ENCODE measurements around the gene ECT2L. TPM values are rescaled to one million over a fixed set of nuclear protein-coding genes. Genes with fewer than 3 reads are reported as not detected.
A peak's percentile ranks its signal among the peaks of the same experiment; 100 is the strongest.

ECT2L gene
- total and polyA plus RNA-seq, 2 experiments from 2014 or later = 0.03 to 0.15 TPM

GRCh38 chr6:138869398-138869797, 73.5 kb downstream of the ECT2L start (continued):
- TF ChIP-seq CREB1 (CRISPR knock-in tag; IDR thresholded peaks at IDR 0.05; ENCODE audit: low read depth) (no peak), JUNB (IDR thresholded peaks at IDR 0.05; ENCODE audit: unreplicated experiment) (no peak), REST (IDR thresholded peaks at IDR 0.05; ENCODE audit: unreplicated experiment) (no peak), EZH2phosphoT487 (IDR thresholded peaks at IDR 0.05; ENCODE audit: unreplicated experiment) (no peak)

GRCh38 chr6:138873191-138873590, 77.3 kb downstream of the ECT2L start:
- ATAC-seq (no peak), DNase-seq (ENCODE audit: low spot score) (no peak)
- Histone ChIP-seq H3K36me3 (ENCODE audit: insufficient read depth) (no peaks in the 10 kb centered on the region), H3K27ac (ENCODE audit: low read depth) (no peak overlapping the region), H3K9me2 (ENCODE audit: insufficient read depth) (no peaks in the 10 kb centered on the region), H4K20me1 (replicated peaks; ENCODE audit: insufficient read depth) (no peaks in the 10 kb centered on the region), H3K4me1 (ENCODE audit: insufficient read depth) (peaks cover 6% of the 10 kb centered on the region; the same call in 1 of the 2 replicates), H3K27me3 (ENCODE audit: insufficient read depth) (no peaks in the 10 kb centered on the region), H3K79me2 (replicated peaks; ENCODE audit: insufficient read depth) (no peaks in the 10 kb centered on the region), H2AFZ (0 out of 2 replicates have a peak overlapping the region, but pooled peaks have one; percentile 35), H3K4me2 (no peak overlapping the region), H3K4me3 (no peak overlapping the region), H3F3A (replicated peaks; ENCODE audit: low read depth) (no peaks in the 10 kb centered on the region)
- no peak overlapping the region for H3K4me3 Mint-ChIP-seq
- TF ChIP-seq ZNF114 (CRISPR knock-in tag; IDR thresholded peaks at IDR 0.05) = no peak
- no peak for TF ChIP-seq NANOG (IDR thresholded peaks at IDR 0.05; ENCODE audit: borderline replicate concordance)
- TF ChIP-seq STAT1 (IDR thresholded peaks at IDR 0.05; ENCODE audit: unreplicated experiment) = no peak
- no peak for TF ChIP-seq POLR2AphosphoS5 (IDR thresholded peaks at IDR 0.05; ENCODE audit: low read depth)
- H3K9me3 Mint-ChIP-seq = no peaks in the 10 kb centered on the region
- peaks cover 10% of the 10 kb centered on the region for H3K27me3 Mint-ChIP-seq (ENCODE audit: insufficient read depth, low read depth, poor library complexity)
- no peaks in the 10 kb centered on the region for H3K36me3 Mint-ChIP-seq (ENCODE audit: low read depth)
- H3K27ac Mint-ChIP-seq = no peak overlapping the region
- H3K4me1 Mint-ChIP-seq = peaks cover 23% of the 10 kb centered on the region

- H3K36me3 ChIP-seq (ENCODE audit: insufficient read depth) = no peaks in the 10 kb centered on the region
- H3K9me2 ChIP-seq (ENCODE audit: insufficient read depth) = peaks cover 5% of the 10 kb centered on the region; the same call in 1 of the 2 replicates
- no peak for DNase-seq (ENCODE audit: low spot score)
- Mint-ChIP-seq H3K9me3 (peaks cover 6% of the 10 kb centered on the region; the same call in 1 of the 3 replicates), H3K27me3 (ENCODE audit: insufficient read depth, low read depth, poor library complexity) (peaks cover 2% of the 10 kb centered on the region), H3K4me3 (no peak overlapping the region), H3K36me3 (ENCODE audit: low read depth) (no peaks in the 10 kb centered on the region), H3K4me1 (peaks cover 4% of the 10 kb centered on the region; the same call in 1 of the 3 replicates), H3K27ac (no peak overlapping the region)
- H3K4me2 ChIP-seq = no peak overlapping the region
- no peaks in the 10 kb centered on the region for H3K79me2 ChIP-seq (replicated peaks; ENCODE audit: insufficient read depth)
- H3K27ac ChIP-seq (ENCODE audit: low read depth) = no peak overlapping the region
- H3K4me1 ChIP-seq (ENCODE audit: insufficient read depth) = no peaks in the 10 kb centered on the region
- no peak for ATAC-seq
- no peak overlapping the region for H2AFZ ChIP-seq
- H3F3A ChIP-seq (replicated peaks; ENCODE audit: low read depth) = no peaks in the 10 kb centered on the region
- no peaks in the 10 kb centered on the region for H4K20me1 ChIP-seq (replicated peaks; ENCODE audit: insufficient read depth)
- no peaks in the 10 kb centered on the region for H3K27me3 ChIP-seq (ENCODE audit: insufficient read depth)
- H3K4me3 ChIP-seq = no peak overlapping the region
- TF ChIP-seq REST (IDR thresholded peaks at IDR 0.05; ENCODE audit: unreplicated experiment) (no peak), CREB1 (CRISPR knock-in tag; IDR thresholded peaks at IDR 0.05; ENCODE audit: low read depth) (no peak), NANOG (IDR thresholded peaks at IDR 0.05; ENCODE audit: borderline replicate concordance) (no peak), EZH2phosphoT487 (IDR thresholded peaks at IDR 0.05; ENCODE audit: unreplicated experiment) (no peak)
Observed at GRCh38 chr6:138882369-138883017, 86.6 kb downstream of the ECT2L start.
